DMS114 treated with DMSO at 0.1 percent for 48 hours (cell line): ENCODE measurements around the gene TXNDC2.
"Not testable (repeated sequence)": the region's sequence is repeated elsewhere in the genome, so short reads cannot be mapped to it uniquely, and the experiment has no call there.

Experiments used
- DNase-seq: peaks from one replicate; lab custom pipeline; 2025; ENCODE audit not compliant: unreplicated experiment; lab: John Stamatoyannopoulos, UW

TXNDC2 gene

DNA sequence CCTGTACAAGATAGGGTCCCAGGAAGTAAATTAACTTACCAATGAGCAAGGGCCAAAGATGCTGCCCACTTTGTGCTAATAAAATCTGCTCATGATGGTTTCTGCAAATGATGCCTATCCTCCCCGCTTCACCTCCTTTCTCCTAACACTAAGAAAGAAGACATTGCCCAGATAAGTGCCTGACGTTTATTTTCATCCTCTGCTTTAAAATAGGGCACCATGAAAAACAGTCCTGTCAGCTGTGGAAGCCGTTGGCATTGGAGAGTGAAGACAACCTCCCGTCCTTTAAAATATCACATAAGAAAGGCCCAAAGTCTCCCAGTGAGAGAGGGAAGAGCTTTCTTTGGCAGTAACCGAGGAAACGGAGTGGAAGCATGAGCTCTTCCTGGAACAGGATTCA lies 1.7 kb upstream of the TXNDC2 start:
- DNase-seq, result no peak

DNA sequence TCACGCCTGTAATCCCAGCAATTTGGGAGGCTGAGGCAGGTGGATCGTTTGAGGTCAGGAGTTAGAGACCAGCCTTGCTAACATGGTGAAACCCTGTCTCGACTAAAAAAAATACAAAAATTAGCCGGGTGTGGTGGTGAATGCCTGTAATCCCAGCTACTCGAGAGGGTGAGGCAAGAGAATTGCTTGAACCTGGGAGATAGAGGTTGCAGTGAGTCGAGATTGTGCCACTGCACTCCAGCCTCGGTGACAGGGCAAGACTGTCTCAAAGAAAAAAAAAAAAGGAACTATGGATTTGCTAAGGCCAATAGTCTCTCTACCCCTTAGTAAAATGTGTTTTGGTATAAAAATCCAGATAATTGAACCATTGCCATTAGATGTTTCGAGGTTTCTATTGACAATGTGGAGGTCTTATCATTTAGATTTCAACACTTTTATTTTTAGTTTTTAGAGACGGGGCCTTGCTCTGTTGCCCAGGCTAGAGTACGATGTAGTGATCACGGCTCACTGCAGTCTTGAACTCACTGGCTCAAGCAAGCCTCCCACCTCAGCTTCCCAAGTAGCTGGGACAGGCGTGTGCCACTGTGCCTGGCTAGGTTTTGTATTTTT lies 1.1 kb upstream of the TXNDC2 start:
- no peak for DNase-seq

DNA sequence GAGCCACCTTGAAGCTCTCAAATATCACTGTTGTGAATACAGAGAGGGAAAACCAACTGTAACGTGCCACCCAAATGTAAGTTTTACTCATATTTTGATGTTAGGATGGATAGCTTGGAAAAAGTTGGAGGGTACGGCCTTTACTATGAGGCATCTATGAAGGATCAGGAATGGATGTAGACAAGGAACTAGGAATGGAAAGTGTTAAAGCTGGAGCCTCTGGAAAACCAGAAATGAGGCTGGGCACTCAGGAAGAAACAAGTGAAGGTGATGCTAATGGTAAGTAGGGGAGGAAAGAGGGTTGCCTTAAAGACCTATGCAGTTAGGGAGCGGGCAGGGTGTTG lies 204 bp downstream of the TXNDC2 start:
- no peak for DNase-seq

DNA sequence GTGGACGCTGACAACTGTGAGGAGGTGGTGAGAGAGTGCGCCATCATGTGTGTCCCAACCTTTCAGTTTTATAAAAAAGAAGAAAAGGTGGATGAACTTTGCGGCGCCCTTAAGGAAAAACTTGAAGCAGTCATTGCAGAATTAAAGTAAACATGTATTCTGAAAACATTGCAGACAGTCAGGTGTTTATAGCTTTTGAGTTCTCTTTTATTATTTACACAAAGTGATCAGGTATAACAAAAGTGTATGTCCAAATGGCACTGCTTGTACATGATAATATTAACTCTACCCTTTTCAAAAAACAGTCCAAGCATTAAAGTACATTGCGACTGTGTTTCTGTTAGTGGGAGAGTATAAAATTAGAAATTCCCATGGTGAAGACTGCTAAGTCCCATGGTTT lies 2.2 kb downstream of the TXNDC2 start:
- no peak for DNase-seq

DNA sequence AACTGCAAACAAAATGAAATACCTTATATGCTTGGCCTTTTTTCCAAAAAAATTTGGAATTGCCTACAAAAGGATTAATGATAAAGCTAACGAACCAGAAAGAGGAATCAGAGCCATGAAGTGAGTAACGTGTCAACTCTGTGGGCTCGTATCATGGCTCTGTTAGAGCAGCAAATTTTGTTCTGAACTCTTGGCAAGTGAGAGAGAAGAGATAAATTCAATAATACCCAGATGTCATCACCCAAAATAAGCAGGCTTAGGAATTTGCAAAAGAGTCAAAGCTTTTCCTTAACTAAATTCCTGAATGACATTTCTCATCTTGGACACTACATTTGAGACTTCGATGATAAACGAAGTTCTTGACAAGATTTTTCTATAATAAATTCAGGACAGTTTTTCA lies 4.4 kb downstream of the TXNDC2 start:
- no peak for DNase-seq

DNA sequence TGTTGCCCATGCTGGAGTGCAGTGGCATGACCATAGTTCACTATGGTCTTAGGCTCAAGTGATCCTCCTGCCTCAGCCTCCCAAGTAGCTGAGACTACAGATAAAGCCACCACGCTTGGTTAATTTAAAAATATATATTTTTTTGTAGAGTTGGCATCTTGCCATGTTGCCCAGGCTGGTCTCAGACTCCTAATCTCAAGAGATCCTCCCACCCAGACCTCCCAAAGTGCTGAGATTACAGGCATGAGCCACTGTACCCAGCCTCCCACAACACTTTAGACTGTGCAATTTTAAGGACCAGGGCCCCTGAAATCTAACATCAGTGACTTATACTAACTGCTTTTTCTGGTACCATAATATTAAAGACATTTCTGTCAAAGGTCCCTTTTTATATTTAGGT lies 5.2 kb downstream of the TXNDC2 start:
- no peak for DNase-seq

DNA sequence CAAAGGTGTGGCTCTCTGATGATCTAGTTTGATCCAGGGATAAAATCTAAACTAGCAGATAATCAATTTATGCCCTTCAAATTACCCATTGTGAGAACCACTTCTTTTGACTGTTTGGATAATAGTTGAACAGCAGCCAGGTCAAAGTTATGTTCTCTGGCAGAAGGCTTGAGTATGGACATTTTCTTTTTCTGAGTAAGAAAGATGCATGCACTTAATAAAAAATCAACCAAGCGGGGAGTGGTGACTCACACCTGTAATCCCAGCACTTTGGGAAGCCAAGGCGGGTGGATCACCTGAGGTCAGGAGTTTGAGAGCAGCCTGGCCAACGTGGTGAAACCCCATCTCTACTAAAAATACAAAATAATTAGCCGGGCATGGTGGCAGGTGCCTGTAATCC lies 5.7 kb downstream of the TXNDC2 start:
- not testable (repeated sequence) for DNase-seq

DNA sequence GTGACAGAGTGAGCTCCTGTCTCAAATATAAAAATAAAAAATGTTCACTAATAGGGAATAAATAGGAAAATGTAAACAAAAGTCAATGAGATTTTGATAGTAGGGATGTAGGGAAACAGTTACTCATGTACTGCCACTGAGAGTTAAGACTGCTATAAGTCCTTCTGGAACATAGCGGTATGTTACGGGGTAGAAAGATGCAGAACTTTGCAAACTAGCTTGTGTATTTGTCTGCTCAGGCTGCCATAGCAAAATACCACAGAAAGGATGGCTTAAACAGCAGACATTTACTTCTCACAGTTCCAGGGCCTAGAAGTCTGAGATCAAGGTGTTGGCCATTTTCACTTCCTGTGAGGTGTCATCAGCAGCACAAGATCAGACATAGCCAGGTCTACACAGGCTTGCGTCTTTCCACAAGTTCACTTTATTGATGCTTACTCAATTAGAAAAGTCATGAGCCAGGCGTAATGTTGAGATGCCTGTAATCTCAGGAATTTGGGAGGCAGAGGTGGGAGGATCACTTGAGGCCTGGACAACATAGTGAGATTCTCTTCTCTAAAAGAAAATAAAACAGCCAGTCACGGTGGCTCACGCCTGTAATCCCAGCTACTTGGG lies 8.8 kb downstream of the TXNDC2 start:
- no peak for DNase-seq

DNA sequence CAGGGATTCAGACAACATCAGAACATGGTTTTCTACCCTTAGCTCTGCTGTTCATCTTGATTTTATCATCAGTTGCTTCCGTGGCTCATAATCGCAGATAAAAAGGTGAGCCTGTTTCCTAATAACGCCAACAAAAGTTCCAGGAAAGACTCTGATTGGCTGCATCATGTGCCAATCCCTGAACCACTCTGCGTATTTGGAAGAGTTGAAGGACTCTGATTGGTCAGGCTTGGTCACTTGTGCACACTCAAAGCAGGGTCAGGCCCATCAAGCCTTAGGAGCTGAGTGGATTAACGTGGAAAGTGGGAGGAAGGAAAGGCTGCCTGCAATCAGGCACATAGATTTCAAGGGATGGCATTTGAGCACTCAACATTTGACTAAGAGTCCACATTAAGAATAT lies 11.4 kb downstream of the TXNDC2 start:
- no peak for DNase-seq

DNA sequence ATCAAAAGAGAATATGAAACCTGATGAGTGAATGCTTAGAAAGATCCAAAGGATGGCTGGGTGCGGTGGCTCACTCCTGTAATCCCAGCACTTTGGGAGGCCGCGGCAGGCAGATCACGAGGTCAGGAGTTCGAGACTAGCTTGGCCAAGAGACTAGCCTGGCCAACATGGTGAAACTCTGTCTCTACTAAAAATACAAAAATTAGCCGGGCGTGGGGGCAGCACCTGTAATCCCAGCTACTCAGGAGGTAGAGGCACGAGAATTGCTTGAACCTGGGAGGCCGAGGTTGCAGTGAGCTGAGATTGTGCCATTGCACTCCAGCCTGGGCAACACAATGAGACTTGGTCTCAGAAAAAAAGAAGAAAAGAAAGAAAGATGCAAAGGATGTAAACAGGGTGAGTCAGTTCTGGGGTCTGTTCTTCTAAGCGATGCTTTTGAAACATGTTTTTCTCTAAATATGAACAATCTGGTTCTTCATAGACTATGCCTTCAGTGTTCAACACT lies 12.1 kb downstream of the TXNDC2 start:
- not testable (repeated sequence) for DNase-seq

DNA sequence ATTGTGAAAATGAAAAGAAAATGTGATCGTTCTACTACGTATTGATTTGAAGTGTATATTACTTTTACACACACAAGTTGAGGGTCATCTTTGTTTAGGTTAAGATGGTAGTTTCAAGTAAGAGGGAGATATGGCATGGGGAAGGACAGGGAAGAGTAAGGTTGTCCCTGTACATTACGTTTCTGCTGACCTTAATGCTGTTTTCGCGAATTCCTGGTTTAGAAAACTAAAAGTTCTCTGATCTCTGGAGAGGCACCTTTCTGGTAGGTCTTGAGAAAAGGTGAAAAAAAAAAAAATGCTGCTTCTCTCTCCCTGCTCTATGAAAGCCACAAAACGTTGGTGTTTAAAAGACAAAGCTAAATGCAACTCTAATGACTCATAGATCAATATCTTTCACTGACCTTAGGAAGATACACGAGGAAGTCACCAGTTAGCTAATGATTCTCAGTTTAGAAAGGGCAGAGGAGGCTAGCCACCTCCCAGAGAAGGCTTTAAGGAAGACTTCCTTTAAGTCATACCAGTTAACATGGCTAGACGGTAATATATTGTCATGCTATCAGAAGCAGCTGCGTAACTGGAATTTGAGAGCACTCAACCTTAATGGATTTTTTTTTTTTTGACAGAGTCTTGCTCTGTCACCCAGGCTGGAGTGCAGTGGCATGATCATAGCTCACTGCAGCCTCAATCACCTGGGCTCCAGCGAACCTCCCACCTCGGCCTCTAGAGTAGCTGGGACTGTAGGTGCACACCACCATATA lies 13.2 kb downstream of the TXNDC2 start:
- DNase-seq, result no peak

DNA sequence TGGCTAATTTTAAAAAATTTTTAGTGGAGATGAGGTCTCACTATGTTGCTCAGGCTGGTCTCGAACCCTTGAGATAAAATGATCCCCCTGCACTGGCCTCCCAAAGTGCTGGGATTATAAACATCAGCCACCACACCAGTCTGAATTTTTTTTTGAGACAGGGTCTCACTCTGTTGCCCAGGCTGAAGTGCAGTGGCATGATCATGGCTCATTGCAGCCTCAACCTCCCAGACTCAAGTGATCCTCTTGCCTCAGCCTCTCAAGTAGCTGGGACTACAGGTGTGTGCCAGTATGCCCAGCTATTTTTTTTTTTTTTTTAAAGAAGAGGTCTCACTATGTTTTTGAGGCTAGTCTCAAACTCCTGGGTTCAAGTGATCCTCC lies 13.8 kb downstream of the TXNDC2 start:
- DNase-seq, result not testable (repeated sequence)

DNA sequence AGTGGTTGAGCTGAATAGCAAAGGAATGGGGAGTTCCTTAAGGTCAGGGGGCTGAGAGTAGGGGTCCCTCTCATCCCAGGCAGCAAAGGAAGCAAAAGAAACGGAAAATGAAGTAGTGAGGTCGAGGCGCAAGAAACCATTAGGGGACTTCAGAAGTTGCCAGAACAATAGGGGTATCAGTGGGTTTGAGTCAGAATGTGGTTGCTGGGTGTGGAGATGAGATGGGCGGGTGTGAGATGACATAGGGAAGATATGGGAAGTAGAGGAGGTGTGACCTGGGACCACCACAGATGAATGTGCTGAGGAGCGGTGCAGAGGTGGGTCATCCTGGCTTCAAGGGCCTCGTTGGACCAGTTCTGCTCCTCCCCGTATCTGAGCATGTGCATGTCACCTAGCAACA lies 14.9 kb downstream of the TXNDC2 start:
- no peak for DNase-seq

DNA sequence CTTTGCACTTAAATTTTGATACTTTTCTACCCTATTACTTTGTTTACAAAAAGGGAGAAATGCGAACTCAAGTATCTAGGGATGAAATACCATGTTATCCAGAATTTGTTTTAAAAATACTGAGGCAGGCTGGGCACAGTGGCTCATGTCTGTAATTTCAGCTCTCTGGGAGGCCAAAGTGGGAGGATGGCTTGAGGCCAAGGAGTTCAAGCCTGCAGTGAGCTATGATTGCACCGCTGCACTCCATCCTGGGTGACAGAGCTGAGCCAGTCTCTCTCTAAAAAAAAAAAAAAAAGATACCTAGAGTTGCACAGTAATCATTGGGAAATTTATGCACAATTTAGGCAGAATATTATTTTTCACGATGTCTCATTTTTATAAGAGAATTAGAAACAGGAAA lies 15.6 kb downstream of the TXNDC2 start:
- no peak for DNase-seq

DNA sequence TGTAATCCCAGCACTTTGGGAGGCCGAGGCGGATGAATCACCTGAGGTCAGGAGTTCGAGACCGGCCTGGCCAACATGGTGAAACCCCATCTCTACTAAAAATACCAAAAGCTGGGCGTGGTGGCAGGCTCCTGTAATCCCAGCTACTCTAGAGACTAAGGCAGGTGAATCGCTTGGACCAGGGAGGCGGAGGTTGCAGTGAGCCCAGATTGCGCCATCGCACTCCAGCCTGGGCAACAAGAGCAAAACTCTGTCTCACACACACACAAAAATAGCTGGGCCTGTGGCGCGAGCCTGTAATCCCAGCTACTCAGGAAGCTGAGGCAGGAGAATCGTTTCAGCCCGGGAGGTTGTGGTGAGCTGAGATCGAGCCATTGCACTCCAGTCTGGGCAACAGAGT lies 16.5 kb downstream of the TXNDC2 start:
- DNase-seq, result not testable (repeated sequence)

DNA sequence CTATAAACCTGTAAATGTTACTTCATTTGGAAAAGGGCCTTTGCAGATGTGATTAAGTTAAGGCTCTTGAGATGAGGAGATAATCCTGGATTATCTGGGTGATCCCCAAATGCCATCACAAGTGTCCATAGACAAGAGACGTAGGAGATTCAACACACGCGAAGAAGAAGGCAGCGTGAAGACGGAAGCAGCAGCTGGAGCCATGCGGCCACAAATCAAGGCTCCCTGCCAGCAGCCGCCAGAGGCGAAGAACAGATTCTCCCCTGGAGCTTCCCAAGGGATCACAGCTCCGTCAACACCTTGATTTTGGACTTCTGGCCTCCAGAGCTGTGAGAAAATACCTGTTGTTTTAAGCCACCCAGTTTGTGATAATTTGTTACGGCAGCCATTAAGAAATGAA lies 17.1 kb downstream of the TXNDC2 start:
- no peak for DNase-seq

DNA sequence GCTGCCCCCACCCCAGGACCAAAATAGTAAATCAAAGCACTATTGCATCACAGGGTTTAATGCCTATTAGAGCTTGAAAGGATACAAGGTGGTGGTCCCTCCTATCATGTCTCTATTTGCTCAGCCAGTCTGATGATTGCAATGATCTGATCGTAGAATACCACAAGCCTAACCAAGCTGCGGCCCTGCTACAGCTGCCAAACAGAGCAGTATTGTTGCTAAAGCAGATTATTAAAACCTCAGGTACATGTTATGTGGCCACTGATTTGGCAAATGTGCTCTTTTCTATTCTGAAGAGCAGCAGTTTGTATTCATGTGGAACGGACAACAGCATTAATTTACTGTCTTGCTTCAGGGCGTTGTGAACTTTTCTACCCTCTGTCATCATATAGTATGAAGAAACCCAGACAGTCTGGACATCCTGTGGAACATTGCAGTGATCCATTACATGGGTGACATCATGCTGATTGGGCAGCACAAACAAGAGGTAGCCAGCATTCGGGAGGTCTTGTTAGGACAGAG lies 19.7 kb downstream of the TXNDC2 start:
- no peak for DNase-seq

DNA sequence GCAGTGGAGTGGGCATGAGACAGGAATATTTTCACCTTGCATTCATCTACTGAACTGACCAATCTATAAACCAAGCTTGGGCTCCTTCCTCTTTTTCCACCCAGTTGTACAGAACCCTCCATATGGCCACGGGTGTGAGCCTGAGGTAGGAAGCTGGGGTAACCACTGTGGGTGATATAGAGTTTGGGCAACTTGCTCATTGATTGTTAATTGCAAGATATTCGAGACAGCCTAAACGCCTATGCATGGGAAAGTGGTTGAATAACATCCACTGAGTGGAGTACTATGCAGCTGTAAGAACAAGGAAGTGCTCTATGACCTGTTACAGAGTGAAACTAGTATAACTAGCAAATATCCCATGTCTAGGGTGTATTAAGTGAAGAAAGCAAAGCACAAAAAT lies 20.7 kb downstream of the TXNDC2 start:
- DNase-seq, result no peak

DNA sequence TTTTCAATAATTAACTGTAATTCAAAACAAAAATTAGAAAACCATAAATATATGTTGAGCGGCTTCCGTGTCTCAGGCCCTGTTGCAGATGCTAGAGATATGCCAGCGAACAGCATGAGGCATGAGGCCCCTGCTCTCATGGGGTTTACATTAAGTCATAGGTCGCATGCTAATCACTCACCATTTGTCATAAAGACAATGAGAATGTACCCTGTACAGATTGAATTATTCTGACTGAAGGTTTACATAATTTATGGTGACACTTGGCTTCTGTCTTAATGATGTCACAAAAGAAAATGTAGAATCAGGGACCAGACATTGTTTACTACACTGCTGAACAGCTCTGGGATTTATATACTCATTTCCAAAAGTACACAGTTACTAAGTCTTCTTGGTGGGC lies 22.1 kb downstream of the TXNDC2 start:
- no peak for DNase-seq

DNA sequence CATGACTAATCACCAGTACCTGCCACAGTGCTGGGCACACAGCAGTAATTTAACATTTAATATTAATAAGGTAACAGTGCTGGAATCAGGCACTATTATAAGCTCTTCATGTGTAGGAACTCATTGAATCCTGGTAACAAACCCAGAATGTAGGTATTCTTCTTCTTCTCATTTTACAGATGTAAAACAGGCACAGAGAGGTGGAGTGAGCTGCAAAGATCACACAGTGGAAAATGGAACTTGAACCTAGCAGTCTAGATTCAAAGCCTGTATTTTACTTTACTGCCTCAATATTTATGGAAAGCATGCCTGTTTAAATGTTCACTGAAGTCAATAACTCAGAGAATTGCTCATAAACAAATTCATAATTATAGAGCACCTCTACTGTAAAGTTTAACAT lies 24.3 kb downstream of the TXNDC2 start:
- no peak for DNase-seq

DNA sequence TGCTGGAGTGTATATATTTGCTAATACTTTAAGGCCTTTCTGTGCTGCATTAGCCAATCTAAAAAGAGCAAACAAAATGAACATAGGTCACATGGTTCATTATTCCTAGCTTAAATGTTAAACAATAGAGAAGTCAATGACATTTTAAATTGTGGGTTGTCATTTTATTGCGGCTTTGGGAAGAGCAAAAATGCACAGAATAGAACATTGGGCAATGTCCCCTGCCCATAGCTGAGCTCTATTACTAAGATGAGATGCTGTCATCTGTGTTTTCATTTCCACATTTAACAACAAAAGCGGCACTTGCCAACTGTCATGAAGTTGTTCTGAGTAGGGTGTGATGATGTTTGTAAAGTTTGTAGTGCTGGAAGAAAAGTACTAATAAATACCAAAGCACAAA lies 24.9 kb downstream of the TXNDC2 start:
- DNase-seq, result no peak

DNA sequence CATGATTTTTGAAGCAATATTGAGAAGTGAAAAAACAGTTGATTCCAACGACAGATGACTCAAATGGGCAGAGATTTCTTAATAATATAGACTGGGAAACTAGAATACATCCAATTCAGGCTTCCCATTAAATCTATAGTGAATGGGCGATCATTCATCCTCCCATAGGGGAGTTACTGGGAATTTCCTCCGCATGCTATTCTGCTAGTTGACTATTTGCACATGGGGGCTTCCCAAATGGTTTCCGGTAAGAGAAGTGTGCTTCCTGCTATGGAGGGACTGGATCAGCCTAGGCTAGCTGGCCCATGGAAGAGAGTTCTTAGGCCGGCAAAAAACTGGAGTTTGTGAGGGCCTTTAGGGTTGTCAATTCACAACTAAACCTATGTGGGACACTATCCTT lies 25.5 kb downstream of the TXNDC2 start:
- DNase-seq, result no peak
